G401 (cell line): ENCODE measurements around the gene NDST1. TPM values are rescaled to one million over a fixed set of nuclear protein-coding genes. Genes with fewer than 3 reads are reported as not detected.

ENCODE experiments used
- DNase-seq: peaks from one replicate; pipeline ENCODE4 v3.0.0-alpha.2; 2015; ENCODE audit warnings: low spot score
- in situ Hi-C: cut with HindIII; loops from 2 replicates; pipeline ENCODE4 v1.10.0; 2016; ENCODE audit warnings: low sequenced_read_pairs, mixed read lengths
- total RNA-seq: library from RNA; depleted of rRNA; stranded (reverse); fragments of >200 nt; shearing (Covaris generic); gene quantifications from 2 replicates; pipeline ENCODE4 v1.2.3, GENCODE V29; 2014

NDST1 gene
- total RNA-seq, 1 experiment from 2014 or later: 76.0 TPM

DNA sequence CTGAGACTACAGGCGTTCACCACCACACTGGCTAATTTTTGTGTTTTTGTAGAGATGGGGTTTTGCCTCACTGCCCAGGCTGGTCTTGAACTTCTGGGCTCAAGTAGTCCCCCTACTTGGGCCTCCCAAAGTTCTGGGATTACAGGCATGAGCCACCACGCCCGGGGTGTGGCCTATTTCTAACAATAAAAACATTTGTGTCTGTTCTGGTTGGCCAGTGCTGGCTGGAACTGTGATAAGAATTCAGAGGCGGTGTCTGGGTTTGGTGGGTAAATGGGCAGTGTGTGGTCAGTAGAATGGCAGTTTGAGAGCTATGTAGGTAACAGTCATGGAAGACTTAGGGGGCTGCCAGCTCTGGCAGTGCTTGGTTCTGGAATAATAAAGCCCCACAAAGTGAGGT, 85.7 kb downstream of the NDST1 start:
- in situ Hi-C loops: no loop called here
- DNase-seq: no peak

DNA sequence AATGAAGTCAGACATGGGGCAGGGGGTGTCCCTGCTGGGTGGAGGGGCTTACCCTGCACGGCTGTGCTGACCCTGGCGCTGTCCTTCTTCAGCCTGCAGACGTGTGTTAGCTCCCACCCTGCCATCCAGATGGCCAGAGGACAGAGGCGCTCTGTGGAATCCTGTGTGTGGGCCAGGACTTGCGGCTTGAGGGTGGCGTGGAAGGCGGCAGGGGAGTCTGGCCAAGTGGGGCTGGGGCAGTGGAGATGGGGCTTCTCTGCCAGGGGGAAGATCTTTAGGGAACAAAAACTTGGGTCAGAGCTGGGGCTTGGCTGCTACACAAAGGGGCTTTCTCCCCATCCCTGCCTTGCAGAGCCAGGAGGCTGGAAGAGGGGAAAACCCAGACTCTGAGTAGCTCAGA, 86.1 kb downstream of the NDST1 start:
- in situ Hi-C loops: no loop called here
- DNase-seq: no peak

DNA sequence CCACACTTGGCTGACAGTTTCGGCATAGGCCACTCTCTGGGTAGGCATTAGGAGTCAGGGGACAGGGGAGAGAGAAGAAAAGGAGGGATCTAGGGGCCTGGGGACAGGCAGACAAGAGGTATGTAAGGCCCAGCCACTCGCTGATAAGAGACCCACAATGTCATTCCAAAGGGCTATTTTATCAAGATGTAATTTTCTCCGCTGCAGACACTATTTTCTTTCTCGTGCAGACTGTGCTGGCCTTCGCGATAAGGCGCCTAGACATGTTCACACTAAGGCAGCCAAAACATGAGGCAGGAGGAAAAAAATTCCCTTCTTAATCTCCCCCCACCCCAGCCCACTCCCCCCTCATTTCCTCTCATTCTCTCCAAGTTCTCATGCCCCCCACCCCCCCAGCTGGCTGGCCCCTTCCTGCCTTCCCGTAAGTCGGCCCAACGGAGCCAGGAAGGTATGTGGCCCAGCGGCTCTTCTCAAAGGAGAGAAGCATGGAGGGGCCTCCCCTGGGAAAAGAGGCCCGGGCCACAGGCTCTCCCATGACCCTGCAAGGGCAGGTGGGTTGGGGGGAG, 87.6 kb downstream of the NDST1 start:
- no peak for DNase-seq

DNA sequence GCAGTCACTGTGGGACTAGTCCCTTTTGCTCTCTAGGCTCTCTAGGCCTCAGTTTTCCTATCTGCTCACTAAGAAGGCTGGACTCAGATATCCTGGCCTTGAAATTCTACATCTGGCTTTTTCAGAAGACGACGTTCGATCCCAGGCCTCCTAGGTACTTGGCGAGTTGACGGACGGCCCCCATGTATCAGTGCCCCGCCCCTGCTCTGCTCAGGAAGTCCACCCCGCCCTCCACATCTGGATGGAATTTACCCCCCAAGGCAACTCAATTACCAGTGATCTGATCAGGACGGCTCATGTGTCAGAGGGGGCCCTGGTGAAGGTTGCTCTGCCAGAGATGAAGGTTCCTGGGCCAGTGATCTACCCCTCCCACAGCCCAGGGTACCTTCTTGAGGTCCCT, 88.4 kb downstream of the NDST1 start:
- in situ Hi-C loops: no loop called here
- DNase-seq: no peak

More for the DNA sequence above, 87.6 kb downstream of the NDST1 start:
- in situ Hi-C loops: no loop called here

DNA sequence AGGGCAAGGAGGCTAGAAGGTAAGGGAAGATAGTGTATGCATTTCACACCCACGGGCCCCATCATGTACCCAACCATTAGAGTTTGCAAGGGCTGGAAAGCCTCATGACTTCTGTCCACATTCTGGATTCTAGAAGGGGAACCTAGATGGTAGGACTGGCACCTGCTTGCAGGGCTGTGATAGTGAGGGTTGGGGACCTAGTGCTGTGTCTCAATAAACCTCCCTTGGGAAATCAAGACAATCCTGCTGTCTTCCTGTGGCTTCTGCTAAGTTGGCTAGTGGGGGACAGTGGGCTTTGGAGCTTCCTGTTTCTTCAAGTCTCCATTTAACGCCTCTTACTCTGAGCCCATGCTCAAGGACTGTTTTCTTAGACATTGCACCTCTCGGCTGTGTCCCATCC, 88.9 kb downstream of the NDST1 start:
- no peak for DNase-seq
- in situ Hi-C loops: no loop called here

DNA sequence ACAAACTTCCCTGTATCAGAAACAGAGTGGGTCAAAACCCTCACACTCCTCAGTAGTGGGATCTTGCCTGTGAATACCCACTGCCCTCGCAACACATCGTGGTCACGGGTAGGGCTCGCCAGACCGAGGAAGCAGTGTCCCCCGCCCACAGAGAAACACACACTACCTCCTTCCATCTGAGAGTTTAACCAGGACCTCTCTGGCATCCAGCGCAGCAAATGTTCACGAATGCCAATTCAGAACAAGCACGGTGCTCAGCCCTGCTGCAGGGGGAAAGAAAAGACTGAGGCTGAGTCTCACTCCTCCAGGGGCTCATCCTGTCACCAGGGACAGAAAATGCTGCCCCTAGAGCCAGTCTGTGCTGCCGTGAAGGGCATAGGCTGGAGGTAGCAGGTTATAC, 90.1 kb downstream of the NDST1 start:
- DNase-seq: no peak
- in situ Hi-C loops: no loop called here

DNA sequence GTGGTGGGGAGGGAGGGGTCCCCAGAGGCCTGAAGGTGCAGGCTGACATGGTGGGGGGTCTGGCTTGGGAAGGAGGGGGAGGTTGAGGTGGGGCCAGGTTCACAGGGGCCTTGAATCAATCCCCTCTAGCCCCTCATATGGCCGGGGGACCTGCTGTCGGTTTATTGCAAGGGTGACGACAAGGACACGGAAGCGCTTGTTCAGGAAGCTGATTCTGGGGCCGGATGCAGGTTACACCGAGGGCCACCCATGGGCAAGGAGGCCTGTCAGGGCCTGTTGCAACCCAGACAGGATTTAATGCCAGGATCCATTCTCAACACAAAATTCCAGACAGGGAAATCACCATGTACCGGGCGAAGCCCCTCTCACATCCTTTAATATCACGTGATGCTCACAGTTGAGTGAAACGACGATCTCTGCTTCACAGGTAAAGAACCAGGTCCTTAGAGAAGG, 90.9 kb downstream of the NDST1 start:
- DNase-seq: no peak
- in situ Hi-C loops: no loop called here

DNA sequence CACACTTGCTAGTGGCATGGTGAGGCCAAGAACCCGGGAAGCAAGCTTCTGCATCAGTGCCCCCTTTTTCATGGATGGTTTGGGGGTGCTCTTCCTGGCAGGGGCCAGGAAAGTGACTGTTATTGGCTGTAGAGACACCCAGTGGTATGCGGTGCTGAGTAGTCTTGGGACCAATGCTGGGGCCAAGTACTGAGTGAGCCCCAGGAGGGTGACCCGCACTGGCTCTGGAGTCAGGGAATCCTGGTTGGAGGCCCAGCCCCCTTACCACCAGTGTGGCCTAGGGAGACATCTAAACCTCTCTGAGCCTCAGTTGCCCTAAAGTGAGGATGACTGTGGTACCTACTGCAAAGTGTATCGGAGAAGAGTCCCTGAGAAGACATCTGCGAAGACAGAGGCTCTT, 91.3 kb downstream of the NDST1 start:
- DNase-seq: no peak
- in situ Hi-C loops: no loop called here

DNA sequence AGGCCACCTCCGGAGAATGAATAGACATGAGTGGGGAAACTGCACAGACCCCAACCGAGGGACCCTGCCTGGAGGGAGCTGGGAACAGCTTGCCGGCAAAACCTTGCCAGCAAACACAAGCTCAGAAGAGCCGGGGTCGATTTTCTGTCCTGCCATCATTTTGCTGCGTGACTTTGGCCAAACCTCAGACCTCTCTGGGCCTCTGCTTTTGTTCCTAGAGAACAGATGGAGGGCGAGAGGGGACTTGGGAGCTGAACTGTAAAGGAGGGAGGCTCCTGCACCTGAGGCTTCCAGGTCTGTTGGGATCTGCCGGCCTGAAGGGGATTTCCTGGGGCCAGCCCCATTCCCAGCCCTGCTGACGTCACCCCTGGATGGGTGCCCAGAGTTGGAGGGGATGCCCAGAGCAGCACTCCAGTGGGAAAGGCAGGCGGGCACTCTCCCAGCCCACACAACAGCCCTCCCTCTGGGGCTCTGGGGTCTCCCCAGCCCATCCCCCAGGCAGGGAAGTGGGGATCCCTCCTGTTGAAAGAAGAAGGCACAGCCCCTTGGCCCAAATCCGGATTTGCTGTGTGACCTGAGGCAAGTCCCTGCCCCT, 92.1 kb downstream of the NDST1 start:
- in situ Hi-C loops: no loop called here
- DNase-seq: no peak

DNA sequence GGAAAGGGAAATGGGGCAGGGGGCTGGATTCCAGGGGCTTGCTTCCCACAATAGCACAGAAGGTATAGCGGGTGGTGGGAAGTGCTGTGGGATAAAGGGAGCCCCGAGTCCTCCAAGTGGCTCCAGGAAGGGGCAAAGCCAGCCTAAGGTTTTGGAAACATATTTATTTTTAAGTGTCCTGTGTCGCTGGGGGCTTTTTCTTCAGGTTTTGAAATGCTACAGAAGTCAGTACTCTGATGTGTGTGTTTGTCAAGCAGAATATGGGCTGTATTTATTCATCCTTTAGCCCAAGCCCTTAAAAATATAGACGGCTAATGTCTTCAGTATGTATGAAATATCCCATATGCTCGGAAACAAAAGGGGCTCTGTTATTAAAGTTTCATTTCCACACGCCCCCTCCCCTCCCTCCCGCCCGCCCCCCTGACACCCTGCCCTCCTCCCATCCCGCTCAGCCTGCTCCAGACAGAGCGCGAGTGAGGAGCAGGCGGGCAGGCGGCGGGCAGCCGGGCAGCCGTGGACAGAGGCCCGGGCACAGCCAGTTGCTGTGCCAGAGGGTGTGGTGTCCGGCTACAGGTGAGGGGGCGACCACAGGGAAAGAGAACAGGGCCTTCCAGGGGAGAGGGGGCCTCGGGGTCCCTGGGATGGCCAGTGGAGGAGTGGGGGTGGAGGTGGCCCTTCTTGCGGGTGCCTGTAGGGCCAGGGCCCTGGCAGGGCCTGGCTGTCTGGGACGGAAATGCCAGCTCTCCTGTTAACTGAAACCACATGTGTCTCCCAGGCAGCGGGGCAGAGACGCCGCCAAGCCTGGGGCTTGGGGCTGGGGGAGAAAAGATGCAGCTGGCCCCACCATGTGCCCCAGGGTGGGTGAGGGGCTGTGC, 92.9 kb downstream of the NDST1 start:
- in situ Hi-C loops: no loop called here
- DNase-seq: no peak

DNA sequence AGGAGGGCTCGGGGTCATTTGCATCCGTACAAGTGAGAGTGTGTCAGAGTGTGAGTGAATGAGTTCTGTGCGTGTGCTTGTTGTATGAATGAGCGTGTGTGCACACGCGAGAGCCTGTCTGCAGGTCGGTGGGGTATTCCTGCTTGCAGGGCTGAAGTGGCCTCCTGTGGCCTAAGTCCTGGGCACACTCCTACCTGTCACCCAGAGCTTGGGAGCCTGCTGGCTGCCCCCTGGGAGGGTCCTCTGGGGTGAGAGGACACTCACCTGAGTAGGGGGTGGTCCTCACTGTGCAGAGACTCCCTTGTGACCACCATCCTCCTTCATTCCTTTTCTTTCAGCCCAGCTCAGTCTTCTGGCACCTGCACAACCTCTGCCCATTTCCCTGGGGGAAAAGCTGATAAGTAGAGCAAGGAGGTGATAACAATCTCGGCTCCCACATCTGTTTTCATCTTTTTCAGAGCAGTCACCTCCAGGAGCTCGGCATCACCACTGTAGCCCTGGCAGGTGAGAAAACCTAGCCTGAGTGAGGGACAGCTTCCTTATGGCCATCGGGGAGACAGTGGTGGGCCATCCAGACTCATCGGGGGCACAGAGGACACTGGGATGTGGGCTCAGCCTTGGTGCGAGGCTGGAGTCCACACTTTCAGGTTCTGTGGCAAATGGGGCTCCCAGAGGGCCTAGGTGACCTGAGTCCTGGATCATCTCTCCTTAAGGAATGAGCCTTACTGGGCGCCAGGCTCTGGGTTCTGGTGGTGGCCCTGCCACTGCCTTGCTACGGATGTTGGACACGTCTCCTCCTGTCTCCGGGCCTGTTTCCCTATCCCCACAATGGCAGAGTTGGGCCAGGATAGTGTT, 93.8 kb downstream of the NDST1 start:
- no peak for DNase-seq
- in situ Hi-C loops: no loop called here

DNA sequence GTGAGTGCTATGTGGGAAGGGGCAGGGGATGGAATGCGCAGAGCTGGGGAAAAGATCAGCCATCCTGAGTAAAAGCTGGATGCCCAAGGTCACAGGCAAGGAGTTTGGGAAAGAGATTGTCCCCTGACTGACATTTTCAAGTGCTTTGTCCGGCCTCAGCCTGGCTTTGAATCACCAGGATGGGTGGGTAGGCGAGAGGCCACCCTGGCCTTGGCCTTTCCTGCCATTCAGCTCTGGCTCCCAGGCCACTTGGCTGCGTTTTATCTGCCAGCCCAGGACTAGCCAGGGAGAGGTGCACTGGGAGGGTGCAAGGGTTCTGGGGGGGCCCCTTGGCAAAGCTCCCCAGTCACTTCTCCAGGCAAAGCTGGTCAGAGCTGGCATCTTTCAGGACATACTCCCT, 95.1 kb downstream of the NDST1 start:
- in situ Hi-C loops: no loop called here
- DNase-seq: no peak

DNA sequence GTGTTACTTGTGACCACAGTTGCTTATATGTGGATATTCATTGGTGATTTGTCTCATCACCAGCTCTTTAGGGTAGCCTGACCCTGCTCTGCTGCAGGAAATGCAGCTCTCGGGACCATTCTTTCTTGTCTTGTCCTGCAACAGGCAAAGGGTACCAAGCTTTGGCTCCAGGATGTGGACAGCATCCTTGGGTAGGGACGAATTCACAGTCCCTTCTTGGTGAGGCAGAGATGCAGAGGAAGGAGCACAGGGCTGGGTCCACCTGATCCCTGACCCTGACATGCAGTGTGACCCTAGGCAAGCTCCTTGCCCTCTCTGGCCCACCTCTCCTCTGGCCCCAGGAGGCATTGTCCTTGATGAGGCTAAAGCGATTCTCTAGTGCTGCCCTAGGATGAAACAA, 95.6 kb downstream of the NDST1 start:
- no peak for DNase-seq
- in situ Hi-C loops: no loop called here

DNA sequence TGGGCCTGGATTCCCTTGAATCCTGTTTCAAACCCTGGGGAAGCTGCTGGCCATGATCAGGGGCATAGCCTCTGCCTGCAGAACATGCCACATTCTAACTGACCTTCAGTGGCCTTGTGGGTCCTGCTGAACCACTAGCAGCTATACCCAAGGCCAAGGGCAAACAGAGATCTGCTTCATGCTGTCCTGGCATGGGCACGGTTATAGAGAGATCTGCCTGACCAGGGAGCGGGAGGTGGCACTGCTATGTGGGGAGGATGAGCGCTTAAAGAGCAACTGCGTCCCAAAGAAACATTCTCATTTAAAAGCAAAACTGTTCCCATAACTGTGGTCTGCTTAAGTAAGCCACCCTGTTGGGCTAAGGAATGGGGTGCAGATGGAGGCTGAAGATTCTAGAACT, 96.1 kb downstream of the NDST1 start:
- in situ Hi-C loops: no loop called here
- no peak for DNase-seq

DNA sequence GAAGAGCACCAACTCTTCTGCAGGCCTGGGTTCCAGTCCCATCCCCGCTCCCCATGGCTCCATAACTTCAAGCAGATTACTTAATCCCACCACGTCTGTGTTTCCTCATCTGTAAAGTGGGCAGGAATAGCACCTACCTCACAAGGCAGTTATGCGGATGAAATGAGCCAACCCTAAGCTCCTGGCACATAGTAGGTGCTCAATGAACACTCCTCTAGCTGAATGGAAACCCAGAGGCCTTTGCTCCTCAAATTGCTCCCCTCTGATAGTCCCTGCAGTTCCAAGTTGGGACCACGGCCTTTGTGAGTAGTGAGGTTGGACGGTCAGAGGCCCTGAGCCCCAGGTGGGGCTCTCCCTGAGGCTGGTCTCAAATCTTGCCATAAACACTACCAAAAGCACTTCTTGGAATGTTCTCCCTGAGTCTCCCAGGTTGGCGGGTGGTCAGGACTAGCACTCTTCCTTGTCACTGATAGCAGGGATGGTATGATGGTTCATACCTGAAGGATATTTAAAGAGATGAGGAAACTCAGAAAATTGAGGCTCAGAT, 97.0 kb downstream of the NDST1 start:
- in situ Hi-C loops: no loop called here

DNA sequence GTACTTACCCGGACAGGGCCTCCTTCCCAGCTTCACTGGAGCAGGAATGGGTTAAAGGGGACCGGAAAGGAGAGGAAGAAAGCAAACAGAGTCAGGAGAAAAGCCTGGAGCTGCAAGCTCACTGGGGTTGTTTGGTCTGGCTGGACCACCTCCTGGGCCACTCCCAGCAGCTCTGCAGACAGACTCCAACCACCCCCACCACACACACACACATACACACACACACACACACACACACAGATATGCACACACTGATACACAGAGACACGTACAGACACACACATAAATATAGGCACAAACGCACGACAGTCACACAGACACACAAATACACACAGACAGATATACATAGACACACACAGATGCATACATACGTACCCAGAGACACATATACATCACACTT, 97.6 kb downstream of the NDST1 start:
- no peak for DNase-seq
- in situ Hi-C loops: no loop called here

More for the DNA sequence above, 97.0 kb downstream of the NDST1 start:
- no peak for DNase-seq

DNA sequence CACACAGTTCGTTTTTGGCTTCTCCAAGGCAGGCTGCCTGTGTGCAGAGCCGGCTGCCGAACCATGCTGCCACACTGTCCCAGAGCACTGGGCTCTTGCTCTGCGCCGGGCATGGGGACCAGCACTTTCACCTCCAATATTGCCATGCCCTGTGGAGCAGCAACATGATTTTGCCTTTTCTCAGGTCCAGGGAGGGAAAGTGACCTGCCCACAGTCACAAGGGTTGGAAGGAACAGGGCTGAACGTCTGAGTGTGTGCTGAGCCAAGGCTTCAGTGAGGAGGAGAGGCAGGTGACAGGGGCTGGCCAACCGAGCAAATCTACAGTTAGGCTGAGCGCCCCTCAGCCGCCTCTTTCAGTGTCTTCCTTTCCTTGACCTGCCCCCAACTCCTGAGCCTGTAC, 98.5 kb downstream of the NDST1 start:
- no peak for DNase-seq
- in situ Hi-C loops: no loop called here

DNA sequence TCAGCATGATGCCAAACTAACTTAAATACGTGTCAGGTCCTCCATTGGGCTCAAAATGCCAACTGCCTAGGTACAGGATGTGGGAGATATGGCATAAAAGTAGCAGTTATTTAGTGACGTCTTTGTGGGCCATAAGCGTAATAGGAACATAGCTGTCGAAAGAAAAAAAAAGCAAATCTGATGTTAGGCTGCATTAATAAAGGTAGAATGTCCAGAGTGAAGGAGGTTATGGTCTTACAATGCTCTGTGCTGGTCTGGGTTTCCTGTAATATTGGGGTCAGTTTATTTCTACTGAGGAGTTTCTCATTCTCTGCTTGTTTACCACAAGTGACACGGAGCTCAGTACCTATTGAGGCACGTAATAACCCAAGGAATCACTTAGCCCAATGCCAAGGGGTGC, 99.2 kb downstream of the NDST1 start:
- no peak for DNase-seq
- in situ Hi-C loops: no loop called here
